ENCODE data around the gene AUNIP. TPM values are rescaled to one million over a fixed set of nuclear protein-coding genes. Genes with fewer than 3 reads are reported as not detected.

AUNIP gene
- total and polyA plus RNA-seq, 12 donors: 0.04 to 0.25 (median 0.21) TPM; not detected in 9

GRCh38 chr1:25898223-25899015 is 39.2 kb upstream of the AUNIP start:
- no peak overlapping the region for H3K27ac ChIP-seq
- no peak overlapping the region for H3K4me3 ChIP-seq
- TF ChIP-seq, protein P1, sequence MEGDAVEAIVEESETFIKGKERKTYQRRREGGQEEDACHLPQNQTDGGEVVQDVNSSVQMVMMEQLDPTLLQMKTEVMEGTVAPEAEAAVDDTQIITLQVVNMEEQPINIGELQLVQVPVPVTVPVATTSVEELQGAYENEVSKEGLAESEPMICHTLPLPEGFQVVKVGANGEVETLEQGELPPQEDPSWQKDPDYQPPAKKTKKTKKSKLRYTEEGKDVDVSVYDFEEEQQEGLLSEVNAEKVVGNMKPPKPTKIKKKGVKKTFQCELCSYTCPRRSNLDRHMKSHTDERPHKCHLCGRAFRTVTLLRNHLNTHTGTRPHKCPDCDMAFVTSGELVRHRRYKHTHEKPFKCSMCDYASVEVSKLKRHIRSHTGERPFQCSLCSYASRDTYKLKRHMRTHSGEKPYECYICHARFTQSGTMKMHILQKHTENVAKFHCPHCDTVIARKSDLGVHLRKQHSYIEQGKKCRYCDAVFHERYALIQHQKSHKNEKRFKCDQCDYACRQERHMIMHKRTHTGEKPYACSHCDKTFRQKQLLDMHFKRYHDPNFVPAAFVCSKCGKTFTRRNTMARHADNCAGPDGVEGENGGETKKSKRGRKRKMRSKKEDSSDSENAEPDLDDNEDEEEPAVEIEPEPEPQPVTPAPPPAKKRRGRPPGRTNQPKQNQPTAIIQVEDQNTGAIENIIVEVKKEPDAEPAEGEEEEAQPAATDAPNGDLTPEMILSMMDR (IDR thresholded peaks at IDR 0.05): no peak
- WGBS, 2 donors: 88 to 90% methylated on average over 11 of the region's 11 CpGs
- H3K9me3 ChIP-seq: no peaks in the 10 kb centered on the region
- ATAC-seq (no peak), DNase-seq (no peak)
- no peaks in the 10 kb centered on the region for H3K27me3 ChIP-seq
- H3K4me1 ChIP-seq: peaks cover 0 to 25% (median 9%) of the 10 kb centered on the region in 9 donors
- intact Hi-C loops (cut with DNase I): loop anchor here in 3 of 10 donors (5.0 to 10.0 kb wide), 2 partner anchors 99 to 256 kb away; partner anchors contain the start of genes PAFAH2 (in 2 of the 3) and FAM110D (in 1 of the 3)
- H3K36me3 ChIP-seq: peaks cover 0 to 55% (median 6%) of the 10 kb centered on the region in 9 donors

- H3K36me3 ChIP-seq: peaks cover 0 to 50% (median 4%) of the 10 kb centered on the region in 9 donors
- H3K4me3 ChIP-seq: no peak overlapping the region
- H3K9me3 ChIP-seq: no peaks in the 10 kb centered on the region
- no peak overlapping the region for H3K27ac ChIP-seq
- DNase-seq (no peak), ATAC-seq (no peak)
- intact Hi-C loops (cut with DNase I): loop anchor here in 4 of 10 donors (2.0 to 10.0 kb wide), 3 partner anchors 100 to 257 kb away; partner anchors contain the start of genes PAFAH2 (in 3 of the 4) and FAM110D (in 1 of the 4)
- H3K27me3 ChIP-seq: no peaks in the 10 kb centered on the region
- TF ChIP-seq, protein P1 (IDR thresholded peaks at IDR 0.05): no peak
- H3K4me1 ChIP-seq: peaks cover 0 to 19% (median 9%) of the 10 kb centered on the region in 9 donors
- WGBS, 2 donors: 91% methylated on average over 5 of the region's 5 CpGs
These were observed 38.5 kb upstream of the AUNIP start for GRCh38 chr1:25897754-25898153.

DNA sequence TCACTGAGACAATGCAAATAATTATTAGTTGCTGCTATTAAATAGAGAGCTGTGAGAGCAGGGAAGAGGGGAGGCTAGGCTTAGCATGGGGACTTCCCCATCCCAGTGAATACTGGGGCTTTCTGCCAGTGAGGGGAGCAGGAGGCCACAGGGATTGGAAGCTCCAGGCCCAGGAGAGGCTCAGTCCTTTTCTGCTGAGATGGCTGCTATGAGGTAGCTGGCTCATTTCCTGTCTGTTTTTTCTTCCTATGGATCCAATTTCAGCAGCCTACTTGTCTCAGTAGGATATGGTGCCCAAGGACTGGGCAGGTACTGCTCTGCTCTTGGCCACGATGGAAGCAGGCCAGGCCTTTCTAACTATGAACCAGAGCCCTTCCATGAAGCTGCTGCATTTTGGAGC is 37.0 kb upstream of the AUNIP start:
- ATAC-seq (no peak), DNase-seq (no peak)
- peaks cover 0 to 35% (median 0%) of the 10 kb centered on the region in 9 donors for H3K36me3 ChIP-seq
- intact Hi-C loops (cut with DNase I): loop anchor here in 4 of 10 donors (2.0 to 10.0 kb wide), 3 partner anchors 101 to 259 kb away; partner anchors contain the start of genes PAFAH2 (in 3 of the 4) and FAM110D (in 1 of the 4)
- no peak overlapping the region for H3K4me3 ChIP-seq
- H3K27me3 ChIP-seq: no peaks in the 10 kb centered on the region
- WGBS, 2 donors: 65 to 91% methylated on average over 1 of the region's 1 CpG
- no peaks in the 10 kb centered on the region for H3K9me3 ChIP-seq
- TF ChIP-seq, protein P1 (IDR thresholded peaks at IDR 0.05): no peak
- H3K27ac ChIP-seq: no peak overlapping the region
- H3K4me1 ChIP-seq: peaks cover 0 to 17% (median 9%) of the 10 kb centered on the region in 9 donors

DNA sequence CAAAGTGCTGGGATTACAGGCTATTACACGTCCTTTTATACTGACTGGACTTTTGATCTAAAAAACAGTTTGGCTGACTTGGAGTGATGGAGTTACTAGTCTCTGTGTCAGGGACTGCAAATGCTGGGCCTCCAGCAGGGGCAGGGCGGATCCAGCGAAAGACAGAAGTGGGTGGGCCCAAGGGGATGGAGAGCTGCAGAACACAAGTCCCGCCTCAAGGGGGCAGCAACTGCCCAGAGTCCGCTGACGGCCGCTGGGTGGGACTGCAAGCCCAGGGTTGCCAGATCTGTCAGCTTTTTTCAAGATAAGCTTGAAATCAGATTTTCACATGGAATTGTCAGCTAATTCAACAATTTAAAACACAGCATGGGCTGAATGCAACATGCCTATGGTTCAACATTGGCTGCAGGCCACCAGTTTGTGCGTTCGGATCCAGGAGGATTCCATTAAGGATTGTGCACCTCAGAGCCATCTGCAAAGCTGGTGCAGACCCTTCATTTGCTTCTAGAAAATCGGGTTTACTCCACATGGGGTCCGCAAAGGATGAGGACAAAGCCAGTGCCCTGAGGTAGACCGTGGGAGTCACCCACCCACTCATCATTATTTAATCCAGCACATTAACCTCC is 36.2 kb upstream of the AUNIP start:
- peak; percentile 90 to 91 for DNase-seq
- peak overlapping the region in 1 of 10 donors; percentile 31 for H3K27ac ChIP-seq

More for the DNA sequence above, 36.2 kb upstream of the AUNIP start:
- ATAC-seq: peak; percentile 94 to 99 (median 95)
- TF ChIP-seq, protein P1 (IDR thresholded peaks at IDR 0.05): peak; percentile 97 to 100 (median 99)
- intact Hi-C loops (cut with DNase I): loop anchor here in 9 of 10 donors (1.0 to 10.0 kb wide), 4 partner anchors 102 to 259 kb away; partner anchors contain the start of genes PAFAH2 (in 9 of the 9) and FAM110D (in 1 of the 9)
- peaks cover 0 to 27% (median 0%) of the 10 kb centered on the region in 9 donors for H3K36me3 ChIP-seq
- WGBS, 2 donors: 7 to 9% methylated on average over 12 of the region's 12 CpGs
- peak overlapping the region in 3 of 10 donors; percentile 3 to 17 (median 7) for H3K4me3 ChIP-seq
- no peaks in the 10 kb centered on the region for H3K27me3 ChIP-seq
- H3K9me3 ChIP-seq: no peaks in the 10 kb centered on the region
- peaks cover 0 to 17% (median 9%) of the 10 kb centered on the region in 9 donors for H3K4me1 ChIP-seq
